ENCODE data around the gene TK2.
A peak's percentile ranks its signal among the peaks of the same experiment; 100 is the strongest.
"Not testable (repeated sequence)": the region's sequence is repeated elsewhere in the genome, so short reads cannot be mapped to it uniquely, and the experiment has no call there.

TK2 gene

DNA sequence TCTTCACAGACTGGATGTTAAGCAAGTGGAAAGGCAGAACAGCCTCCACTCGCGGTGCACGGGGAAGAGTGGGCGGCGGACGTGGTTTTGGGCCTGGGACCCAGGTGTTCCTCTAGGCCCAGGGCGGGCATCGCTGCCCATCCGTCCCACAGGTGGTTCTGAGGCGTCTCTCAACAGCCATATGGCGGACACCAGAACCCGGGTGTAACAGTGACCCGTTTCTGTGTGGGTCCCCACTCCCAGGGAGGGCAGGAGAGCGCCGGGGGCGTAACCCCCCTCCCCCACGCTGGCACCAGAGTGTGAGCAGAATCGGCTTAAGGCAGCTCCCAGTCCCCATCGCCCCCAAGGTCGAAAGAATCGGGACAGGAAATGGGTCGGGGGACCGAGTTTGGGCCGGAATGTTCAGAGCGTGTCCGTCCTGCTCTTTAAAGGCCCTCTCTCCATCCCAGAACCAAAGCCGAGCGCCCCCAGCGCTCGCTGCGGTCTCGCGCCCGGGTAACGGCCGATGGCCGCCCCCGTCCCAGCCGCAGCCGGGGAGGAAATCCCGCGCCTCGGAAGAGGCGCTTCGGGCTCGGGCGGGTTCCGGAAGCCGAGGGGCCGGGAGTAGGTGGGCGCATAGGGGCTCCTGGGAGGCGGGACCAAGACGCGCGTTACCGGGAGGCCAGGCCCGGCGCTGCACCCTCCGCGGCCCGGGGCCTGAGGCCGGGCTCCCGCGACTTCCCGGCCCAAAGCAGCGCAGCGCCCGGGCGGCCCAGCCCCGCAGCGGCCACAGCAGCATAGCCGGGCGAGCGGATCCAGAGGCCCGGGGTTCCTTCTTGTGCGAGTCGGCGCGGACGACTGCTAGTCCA lies at the start of gene TK2:
Gene TK2, minus strand, starts transcription at position 839 of the 848 bp plus-strand sequence. Its CDS starts 61 bp downstream, at position 778.
- DNase-seq (ENCODE audit: low read depth) = peak; percentile 74

DNA sequence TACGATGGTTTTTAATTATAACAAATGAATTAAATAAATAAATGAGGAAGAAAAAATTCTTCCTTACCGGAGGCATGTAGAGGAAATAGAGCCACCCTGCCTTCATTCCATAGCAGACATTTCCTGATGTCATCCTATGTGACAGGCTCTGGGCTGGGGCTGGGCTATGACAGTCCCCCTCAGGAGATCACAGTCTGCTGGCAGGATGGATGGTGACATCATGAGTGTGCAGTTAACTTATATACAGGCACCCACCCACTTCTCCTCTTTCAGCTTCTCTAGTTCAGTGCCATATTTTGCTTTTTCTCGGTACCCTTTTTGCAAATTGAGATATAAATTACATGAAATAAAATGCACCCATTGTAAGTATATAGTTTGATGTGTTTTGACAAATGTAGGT lies 48.2 kb upstream of the TK2 start:
- DNase-seq (ENCODE audit: low read depth) = no peak

DNA sequence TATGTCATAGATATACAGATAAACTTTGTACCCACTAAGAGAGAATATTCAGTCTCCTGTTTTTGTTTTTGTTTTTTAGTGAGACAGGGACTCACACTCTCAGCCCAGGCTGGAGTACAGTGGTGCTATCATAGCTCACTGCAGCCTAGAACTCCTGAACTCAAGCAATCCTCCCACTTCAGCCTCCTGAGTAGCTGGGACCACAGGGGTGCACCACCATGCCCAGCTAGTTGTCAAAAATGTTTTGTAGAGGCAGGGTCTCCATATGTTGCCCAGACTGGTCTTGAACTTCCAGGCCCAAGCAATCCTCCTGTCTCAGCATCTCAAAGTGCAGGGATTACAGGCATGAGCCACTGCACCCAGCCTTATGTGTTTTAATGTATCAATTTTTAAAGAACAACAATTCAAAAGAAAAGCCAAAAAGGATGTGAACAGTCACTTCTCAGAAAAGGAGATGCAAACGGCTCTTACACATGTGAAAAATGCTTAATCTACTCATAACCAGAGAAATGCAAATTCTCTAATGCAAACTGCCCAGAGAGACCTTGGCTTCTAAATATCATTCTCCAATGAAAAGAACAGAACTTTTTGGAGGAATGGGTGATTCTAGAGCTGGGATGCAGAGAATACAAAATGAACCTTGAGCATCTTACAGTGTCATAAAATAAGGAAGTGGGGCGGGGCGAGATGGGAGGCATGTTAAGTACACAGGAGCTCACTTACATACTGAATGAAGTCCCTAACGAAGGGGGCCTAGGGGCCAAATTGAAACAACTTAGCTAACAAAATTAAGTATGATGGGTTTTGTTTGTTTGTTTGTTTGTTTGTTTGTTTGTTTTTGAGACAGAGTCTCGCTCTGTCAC lies 47.3 kb upstream of the TK2 start:
- no peak for DNase-seq (ENCODE audit: low read depth)

DNA sequence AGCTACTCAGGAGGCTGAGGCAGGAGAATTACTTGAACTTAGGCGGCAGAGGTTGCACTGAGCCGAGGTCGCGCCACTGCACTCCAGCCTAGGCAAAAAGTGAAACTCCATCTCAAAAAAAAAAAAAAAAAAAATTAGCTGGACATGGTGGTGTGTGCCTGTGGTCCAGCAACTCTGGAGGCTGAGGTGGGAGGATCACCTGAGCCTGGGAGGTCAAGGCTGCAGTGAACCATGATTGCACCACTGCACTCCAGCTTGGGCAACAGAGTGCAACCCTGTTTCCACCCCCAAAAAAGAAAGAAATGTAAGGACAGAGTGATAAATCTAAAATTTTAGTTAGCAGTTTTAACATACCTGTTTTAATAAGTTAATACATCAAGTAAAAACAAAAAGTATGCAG lies 46.6 kb upstream of the TK2 start:
- not testable (repeated sequence) for DNase-seq (ENCODE audit: low read depth)

DNA sequence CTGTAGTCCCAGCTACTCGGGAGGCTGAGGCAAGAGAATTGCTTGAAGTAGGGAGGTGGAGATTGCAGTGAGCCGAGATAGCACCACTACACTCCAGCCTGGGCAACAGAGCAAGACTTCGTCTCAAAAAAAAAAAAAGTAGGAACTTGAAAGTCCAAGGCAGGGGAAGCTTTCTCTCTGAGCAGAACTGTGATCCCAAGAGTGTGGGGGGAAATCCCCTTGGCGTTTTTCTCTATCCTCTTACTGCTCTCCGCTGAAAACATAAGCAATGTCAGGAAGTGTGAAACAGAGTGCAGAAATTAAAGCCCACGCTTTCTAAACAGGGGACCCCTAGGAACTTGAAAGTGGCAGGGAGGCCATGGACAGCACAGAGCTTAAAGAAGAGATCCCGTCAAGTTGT lies 44.8 kb upstream of the TK2 start:
- DNase-seq (ENCODE audit: low read depth) = no peak

DNA sequence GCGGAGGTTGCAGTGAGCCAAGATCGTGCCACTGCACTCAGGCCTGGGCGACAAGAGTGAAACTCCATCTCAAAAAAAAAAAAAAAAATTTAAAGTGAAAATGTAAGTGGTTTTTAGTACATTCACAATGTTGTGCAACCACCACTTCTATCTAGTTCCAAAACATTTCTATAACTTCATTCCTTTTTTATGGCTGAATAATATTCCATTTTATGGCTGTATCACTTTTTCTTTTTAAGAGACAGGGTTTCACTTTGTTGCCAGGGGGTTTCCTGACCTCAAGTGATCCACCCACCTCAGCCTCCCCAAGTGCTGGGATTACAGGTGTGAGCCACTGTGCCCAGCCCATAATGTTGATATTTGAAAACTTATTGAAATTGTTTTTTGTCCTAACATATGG lies 42.9 kb upstream of the TK2 start:
- no peak for DNase-seq (ENCODE audit: low read depth)

DNA sequence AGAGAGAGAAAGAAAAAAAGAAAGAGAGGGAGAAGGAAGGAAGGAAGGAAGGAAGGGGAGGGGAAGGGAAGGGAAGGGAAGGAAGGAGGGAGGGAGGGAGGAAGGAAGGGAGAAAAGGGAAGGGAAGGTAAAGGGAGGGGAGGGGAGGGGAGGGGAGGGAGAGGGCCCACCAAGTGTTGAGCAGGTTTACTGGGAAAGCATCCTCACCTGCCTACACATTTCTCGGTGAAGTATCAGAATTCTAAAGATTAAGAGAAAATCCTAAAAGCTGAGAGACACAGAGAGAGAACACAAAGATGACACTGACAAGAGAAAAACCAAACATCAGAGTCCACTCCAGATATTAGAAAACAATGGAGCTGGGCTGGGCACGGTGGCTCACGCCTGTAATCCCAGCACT lies 42.3 kb upstream of the TK2 start:
- DNase-seq (ENCODE audit: low read depth) = no peak

DNA sequence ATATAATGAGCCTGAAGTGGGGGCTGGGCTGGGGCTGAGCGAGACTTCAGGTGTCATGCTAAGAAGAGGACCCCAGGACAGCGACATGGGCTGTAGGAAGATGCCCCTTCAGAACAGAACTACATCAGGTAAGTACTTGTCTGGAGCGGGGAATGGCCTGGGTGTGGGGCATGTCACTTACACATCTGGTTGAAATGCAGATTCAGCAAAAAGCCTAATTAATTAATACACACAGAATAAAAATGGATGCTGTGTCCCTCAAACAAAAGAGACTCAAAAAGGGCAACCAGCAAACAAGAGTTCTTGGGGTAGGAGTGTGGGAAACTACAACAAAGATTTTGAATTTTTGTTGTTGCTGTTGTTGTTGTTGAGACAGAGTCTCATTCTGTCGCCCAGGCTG lies 41.1 kb upstream of the TK2 start:
- DNase-seq (ENCODE audit: low read depth) = no peak

DNA sequence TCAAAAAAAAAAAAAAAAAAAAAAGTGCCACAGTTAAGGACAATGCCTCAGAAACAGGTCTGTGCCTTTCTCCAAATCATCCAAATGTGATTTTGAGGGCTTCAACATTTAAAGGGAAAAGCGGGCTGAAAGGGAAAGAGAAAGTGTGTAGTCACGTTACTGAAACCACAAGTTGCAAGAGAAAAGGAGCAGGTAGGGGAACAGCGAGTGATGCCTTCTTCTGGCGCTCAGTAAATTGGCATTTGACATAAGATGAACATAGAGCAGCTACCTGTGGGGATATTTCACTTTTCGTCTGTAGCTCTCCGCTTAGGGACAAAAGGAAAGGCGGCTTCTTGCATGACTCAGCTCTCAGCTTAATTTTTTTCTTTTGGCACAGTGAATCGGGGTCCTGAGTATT lies 40.4 kb upstream of the TK2 start:
- no peak for DNase-seq (ENCODE audit: low read depth)

DNA sequence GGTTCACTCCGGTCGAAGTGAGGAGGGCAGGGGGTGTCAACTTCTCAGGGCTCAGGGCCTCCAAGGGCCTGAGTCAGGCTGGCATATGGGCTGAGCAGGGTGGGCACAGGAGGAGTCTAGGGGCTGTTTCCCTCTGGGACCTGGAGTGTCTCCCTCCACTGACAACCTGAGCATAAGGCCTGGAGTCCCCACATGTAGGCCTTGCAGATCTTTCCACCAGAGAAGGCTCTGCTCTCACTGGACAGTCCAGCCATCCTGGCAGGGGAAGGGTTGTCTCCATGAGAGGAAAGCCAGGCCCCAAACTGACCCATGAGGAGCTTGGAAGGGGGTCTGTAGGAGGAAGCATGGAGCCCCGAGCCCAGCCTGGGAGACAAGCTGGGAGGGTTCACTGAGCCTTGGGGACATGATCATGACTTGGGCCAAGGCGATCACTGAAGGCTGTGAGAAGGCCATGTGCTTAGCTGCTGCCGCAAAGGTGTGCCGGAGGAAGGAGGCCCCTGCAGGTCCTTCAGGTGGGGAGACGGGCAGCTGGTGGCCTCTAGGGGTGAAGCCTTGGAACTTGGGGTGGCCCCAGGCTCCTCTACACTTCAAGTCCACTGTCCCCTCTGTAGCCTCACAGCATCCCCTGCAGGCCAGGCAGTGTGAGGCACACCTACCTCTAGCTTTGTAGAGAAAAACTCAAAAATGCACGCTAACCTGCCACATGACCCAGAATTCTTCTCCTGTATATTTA lies 39.2 kb upstream of the TK2 start:
- DNase-seq (ENCODE audit: low read depth) = peak; percentile 50

DNA sequence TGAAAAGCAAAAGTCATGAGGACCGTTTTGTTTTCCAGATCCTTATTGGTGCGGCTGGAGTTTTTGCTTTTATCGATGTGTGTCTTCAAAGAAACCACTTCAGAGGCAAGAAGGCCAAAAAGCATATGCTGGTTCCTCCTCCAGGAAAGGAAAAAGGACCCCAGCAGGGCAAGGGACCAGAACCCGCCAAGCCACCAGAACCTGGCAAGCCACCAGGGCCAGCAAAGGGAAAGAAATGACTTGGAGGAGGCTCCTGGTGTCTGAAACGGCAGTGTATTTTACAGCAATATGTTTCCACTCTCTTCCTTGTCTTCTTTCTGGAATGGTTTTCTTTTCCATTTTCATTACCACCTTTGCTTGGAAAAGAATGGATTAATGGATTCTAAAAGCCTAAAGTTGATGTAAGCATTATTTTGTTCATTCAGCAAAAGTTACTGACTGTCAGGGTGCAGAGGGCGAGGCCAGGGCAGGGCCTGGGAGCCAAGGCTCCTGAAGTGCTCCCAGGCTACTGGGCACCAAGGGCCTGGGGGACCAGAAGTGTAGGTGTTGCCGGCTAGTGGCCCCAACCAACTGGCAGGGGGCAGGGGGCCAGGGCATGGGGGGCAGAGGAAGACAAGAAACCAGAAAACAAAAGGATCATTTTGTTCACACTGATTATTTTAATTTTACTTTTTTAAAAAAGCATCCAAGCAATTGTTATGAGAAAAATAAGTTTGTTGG lies 38.1 kb upstream of the TK2 start:
- DNase-seq (ENCODE audit: low read depth) = no peak

DNA sequence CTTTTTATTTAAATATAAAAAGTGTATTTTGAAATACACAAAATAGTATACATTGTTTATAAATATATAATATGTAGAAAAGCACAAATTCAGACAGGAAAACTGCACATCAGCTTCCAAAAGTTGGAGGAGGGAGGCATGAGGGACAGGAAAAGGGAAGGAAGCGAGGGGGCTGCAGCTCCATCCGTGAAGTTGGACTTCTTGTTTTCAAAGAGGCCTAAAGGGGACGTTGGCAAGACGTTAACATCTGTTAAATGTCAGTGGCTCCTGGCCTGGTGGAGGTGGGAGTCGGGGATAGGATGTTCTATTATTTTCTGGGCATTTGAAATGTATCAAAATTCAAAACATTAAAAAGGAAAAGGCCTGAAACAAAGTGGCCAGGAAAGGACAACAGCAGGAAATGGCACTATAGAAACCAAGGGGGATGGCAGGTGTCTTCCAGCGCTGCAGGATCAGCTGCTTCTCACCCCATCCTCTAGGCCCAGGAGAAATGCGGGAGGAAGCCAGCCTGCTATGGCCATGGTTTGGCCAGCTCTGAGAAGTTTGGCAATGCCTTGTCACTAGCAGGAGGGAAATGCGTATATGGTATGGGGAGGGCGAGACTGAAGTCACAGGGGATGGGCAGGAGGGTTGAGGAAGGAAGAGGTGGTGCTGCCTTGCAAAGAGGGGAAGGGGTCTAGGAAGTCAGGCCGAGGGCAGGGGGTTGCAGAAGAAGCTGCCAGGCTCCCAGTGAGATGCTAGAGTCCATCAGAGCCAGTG lies 35.7 kb upstream of the TK2 start:
- no peak for DNase-seq (ENCODE audit: low read depth)

DNA sequence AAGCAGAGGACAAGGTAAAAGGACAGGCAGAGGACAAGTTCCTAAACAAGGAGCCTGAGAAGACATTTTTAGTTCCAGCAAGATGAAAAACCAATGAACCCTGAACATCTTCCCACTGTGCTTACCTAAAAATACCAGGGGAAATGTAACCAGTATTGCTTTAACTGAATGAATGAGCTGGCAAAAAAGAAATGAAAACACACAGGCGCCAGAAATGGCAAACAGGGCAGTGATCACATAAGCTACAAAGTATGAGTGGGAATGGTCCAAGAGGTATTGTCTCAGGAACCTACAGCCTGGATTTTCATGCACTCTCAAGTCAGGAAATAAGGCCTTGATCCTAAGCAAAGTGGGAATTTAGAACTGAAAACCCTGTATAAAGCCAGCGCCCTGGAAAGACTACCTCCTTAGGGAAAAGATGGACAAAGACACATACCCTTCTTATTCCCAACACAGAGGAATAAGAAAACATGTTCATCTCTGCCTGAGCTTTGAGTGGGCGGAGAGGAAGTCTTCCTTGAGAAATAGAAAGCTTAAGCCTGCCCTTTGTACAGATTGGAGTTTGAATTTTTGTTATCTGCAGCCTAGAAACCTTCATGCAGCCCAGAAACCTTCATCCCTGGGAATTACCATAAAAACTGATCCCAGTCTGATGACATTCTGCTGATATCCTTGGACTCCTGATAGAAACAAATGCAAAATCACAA lies 31.5 kb upstream of the TK2 start:
- DNase-seq (ENCODE audit: low read depth) = no peak

DNA sequence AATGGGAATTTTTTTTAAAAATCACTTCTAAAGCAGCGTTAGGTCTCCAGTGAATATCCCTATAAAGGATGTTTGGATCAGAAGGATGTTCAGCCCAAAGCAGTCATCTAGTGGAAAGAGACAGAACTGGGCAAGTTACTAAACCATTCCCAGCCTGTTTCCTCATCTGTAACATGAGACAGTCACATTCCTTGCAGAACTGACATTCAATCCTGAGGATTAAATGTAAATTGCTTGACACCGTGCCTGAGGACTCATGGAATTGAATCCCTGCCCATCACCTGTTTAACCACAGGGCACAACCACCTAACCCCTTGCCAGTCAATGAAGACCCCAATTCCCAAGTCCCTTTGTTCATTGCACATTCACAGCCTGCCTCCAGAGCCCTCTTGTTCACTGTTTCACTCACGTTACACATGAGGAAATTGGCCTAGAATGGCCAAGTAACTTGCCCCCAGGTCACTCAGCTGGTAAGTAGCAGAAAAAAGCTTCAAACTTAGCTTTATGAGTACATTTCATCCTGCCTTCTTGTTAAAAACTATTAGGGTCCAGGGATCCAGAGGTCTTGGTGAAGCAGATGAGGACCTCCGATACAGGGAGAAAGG lies 30.8 kb upstream of the TK2 start:
- no peak for DNase-seq (ENCODE audit: low read depth)

DNA sequence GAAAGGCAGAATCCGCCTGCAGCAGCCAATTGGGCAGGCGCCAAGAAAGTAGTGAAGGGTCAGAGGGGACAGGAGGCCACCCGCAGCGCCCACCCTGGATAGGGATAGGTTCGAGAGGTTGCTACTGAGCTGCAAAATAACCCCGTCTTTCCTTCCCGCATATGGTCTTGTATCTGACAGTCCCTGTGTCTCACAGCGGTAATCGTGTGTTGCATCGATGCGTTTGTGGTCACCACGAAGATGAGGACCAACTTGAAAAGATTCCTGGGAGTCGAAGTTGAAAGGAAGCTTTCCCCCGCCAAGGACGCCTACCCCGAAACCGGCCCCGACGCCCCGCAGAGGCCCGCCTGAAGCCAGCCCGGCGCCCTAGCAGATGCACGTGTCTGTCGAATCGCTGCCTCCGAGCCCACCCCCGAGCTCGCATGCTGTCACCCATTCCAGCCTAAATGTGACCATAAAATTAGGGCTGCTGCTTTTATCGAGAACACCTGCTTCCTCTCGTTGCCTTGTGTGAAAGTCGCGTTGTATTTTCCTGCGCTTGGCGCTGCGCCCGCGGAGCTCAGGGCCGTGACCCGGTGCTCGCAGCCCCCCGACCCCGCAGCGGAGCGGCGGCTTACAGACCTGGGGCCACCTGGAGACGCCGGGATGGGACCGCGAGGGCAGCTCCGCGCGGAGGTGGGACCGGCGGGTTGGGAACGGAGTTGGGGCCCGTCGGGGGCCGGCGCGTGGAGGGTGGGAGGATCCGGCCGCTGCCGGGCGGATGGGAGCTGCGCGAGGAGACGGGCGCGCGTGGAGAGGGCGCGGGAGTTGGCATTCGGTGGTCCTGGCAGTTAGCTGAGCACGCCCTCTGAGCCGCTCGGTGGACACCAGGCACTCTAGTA lies 29.0 kb upstream of the TK2 start, which contains the start of gene CMTM2:
Gene CMTM2, plus strand, starts transcription at position 813 of the 881 bp plus-strand sequence. CDS start 145 bp downstream, outside the sequence.
- DNase-seq (ENCODE audit: low read depth) = no peak

DNA sequence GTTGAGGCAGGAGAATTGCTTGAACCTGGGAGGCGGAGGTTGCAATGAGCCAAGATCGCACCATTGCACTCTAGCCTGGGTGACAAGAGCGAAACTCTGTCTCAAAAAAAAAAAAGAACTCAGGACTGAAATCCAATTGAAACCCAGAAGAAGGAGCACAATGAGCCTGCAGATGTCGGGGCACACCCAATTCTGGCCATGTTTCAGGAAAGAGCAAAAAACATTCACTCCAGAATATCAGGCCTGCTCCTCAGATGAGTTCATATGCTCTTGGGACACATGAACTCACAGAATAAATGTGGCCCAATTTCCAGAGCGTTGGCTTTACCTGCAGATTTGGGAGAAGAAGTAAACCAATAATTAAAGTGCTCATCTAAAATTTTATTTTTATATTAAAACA lies 26.4 kb upstream of the TK2 start:
- no peak for DNase-seq (ENCODE audit: low read depth)

DNA sequence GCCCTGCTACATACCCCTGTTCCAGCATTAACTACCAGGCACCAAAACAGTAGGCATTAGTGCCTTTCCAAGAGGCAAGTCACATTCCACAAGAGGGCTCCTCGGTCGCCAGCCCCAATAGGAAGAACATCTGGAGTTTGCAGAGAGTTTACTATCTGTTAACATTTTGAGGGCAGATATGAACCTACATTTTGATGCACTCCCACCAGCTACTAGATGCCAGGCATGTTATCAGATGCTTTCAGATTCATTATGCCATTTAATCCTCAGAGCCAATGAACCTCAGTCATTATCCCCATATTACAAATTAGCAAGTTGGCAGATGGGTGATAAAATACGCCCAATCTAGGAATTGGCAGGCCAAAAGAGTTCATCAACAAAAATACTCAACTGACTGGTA lies 25.1 kb upstream of the TK2 start:
- DNase-seq (ENCODE audit: low read depth) = no peak

DNA sequence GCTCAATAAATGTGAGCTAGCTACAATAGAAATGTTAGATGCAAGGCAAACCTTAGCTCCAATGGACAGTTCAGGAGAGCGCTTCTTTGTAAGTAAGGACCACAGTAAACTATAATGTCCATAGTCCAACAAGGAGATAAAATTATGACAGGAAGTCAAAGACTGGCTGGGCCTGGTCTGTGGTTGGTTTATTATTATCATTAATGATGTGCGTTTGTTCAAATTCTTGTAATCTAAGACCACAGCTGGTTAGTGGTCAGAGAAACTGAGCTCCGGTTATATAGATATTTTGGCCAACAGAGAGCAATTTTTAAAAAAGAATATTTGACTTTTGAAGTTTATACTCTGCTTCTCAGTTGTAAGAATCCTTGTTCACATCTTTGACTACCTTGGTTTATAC lies 24.6 kb upstream of the TK2 start:
- DNase-seq (ENCODE audit: low read depth) = no peak

DNA sequence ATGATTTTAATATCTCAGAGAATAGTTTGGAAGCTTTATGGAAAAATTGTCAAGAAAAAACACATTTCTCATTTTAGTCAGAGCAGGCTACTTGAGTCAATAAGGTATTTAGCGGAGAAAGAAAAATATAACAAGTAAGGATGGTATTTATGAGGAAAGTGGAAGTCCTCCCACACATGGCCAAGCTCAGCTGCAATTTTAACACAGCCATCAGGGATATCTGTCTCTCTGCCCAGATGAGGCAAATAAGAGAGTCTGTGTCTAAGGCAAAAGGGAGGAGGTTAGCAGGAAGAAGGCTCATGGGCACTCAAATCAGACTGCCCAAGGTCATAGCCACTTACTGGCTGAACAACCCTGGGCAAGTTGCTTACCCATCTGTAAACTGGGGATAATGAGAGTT lies 24.2 kb upstream of the TK2 start:
- no peak for DNase-seq (ENCODE audit: low read depth)
